ENCODE data around the gene ASB4. TPM values are rescaled to one million over a fixed set of nuclear protein-coding genes. Genes with fewer than 3 reads are reported as not detected.

ASB4 gene
- total RNA-seq, 1 experiment from 2014 or later = not detected

DNA sequence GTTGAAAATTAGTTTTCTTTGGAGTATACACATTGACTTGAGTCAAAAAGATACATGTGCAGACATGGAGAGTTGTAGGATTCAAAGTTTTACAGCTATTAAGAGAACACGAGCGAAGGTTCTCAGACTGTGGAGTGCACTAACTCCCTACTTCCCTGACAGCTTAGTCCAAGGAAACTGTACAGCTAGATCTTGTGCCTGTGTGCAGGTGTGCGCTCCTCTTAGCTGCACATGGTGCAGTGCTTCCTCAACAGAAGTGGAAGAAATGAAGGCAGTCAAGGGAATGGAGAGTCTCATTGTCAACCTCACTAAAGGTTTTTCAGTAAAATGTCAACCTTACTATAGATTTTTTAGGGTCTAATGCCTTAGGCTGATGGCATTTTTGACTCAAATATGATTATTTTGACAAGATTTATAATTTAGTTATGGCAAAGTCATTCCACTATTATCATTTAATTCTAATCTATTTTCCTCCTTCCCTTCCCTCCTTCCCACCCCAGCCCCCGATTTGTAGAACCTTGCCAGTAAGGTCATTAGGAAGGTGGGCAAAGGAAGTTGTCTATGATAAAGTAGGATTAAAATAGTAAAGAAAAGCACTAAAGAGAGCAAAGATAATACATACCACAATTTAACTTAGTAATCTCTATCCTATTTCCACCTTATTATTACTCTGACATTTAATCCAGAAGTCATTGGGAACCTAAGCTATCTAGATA, 97.0 kb downstream of the ASB4 start:
- intact Hi-C loops (cut with micrococcal nuclease; ENCODE audit: unreplicated experiment) = no loop called here
- TF ChIP-seq EZH2 (IDR thresholded peaks at IDR 0.05; ENCODE audit: low read depth) = no peak
- TF ChIP-seq, protein P1, sequence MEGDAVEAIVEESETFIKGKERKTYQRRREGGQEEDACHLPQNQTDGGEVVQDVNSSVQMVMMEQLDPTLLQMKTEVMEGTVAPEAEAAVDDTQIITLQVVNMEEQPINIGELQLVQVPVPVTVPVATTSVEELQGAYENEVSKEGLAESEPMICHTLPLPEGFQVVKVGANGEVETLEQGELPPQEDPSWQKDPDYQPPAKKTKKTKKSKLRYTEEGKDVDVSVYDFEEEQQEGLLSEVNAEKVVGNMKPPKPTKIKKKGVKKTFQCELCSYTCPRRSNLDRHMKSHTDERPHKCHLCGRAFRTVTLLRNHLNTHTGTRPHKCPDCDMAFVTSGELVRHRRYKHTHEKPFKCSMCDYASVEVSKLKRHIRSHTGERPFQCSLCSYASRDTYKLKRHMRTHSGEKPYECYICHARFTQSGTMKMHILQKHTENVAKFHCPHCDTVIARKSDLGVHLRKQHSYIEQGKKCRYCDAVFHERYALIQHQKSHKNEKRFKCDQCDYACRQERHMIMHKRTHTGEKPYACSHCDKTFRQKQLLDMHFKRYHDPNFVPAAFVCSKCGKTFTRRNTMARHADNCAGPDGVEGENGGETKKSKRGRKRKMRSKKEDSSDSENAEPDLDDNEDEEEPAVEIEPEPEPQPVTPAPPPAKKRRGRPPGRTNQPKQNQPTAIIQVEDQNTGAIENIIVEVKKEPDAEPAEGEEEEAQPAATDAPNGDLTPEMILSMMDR (conservative IDR thresholded peaks at IDR 0.05) = no peak
- Histone ChIP-seq H3F3A (ENCODE audit: insufficient read depth, low read depth) (no peaks in the 10 kb centered on the region), H3K4me3 (no peak overlapping the region), H3K27ac (no peak overlapping the region), H2AFZ (no peak overlapping the region), H3K27me3 (ENCODE audit: insufficient read depth, low read depth) (no peaks in the 10 kb centered on the region), H3K36me3 (ENCODE audit: low read depth) (0 out of 2 replicates have a peak, but pooled peaks cover 3% of the 10 kb centered on the region), H3K9me3 (ENCODE audit: insufficient read depth, low read depth) (no peaks in the 10 kb centered on the region), H3K4me2 (no peak overlapping the region), H3K4me1 (replicated peaks; ENCODE audit: insufficient read depth) (no peaks in the 10 kb centered on the region), H3K9me2 (ENCODE audit: insufficient read depth) (no peaks in the 10 kb centered on the region), H4K20me1 (ENCODE audit: insufficient read depth) (no peaks in the 10 kb centered on the region), H3K79me2 (ENCODE audit: low read depth) (no peaks in the 10 kb centered on the region)
- no TSS peak for BruUV-seq (replicated peaks)
- CTCF ChIA-PET = no interaction called here
- POLR2A ChIA-PET (ENCODE audit: unreplicated experiment) = interaction anchor here (0.5 kb wide), 1 partner anchor 792 kb away, joined by 3 read pairs; no protein-coding TSS in a partner anchor
- DNase-seq = no peak

DNA sequence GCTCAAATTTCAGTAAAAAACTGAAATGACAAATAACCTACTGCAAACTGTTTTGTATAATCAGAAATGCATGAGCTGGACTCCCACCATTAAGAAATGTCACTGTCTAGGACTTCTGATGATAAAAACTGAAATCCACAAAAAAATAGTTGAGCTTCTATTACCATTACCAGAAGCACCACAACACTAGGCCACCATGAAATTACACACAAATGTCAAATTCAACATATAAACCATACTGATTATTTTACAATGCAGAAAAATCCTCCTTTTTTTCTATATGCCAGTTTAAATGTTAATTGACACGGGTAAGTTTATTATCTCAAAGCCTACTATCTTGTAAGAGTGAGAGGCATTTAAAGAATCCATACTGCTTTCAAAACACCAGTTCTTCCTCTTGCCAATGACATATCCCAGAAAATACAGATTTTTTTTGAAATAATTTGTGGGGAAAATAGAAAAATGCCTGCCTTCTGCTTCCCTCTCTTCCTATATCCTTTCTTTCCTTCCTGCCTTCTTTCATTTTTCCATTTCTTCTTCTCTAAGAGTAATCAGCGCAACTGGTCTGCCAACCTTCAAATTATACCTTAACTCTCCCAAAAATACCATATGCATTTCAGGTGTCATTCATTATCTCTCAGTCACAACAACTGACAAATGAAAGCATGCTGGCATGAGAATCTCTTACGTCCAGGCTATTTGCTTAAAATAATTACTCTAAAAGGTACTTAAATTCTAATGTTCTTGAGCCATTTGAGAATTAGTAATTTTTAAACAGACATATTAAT, 98.3 kb downstream of the ASB4 start:
- H3K4me3 ChIP-seq = no peak overlapping the region
- H3K9me2 ChIP-seq (ENCODE audit: insufficient read depth) = no peaks in the 10 kb centered on the region
- H2AFZ ChIP-seq = no peak overlapping the region
- DNase-seq = no peak
- no peaks in the 10 kb centered on the region for H3K79me2 ChIP-seq (ENCODE audit: low read depth)
- no peaks in the 10 kb centered on the region for H4K20me1 ChIP-seq (ENCODE audit: insufficient read depth)
- TF ChIP-seq EZH2 (IDR thresholded peaks at IDR 0.05; ENCODE audit: low read depth) = no peak
- TF ChIP-seq, protein P1 (conservative IDR thresholded peaks at IDR 0.05) = no peak
- CTCF ChIA-PET = no interaction called here
- H3K27me3 ChIP-seq (ENCODE audit: insufficient read depth, low read depth) = no peaks in the 10 kb centered on the region
- H3K4me1 ChIP-seq (replicated peaks; ENCODE audit: insufficient read depth) = no peaks in the 10 kb centered on the region
- POLR2A ChIA-PET (ENCODE audit: unreplicated experiment) = no interaction called here
- 0 out of 2 replicates have a peak, but pooled peaks cover 3% of the 10 kb centered on the region for H3K36me3 ChIP-seq (ENCODE audit: low read depth)
- BruUV-seq (replicated peaks) = no TSS peak
- no peaks in the 10 kb centered on the region for H3K9me3 ChIP-seq (ENCODE audit: insufficient read depth, low read depth)
- H3K4me2 ChIP-seq = no peak overlapping the region
- H3K27ac ChIP-seq = no peak overlapping the region
- intact Hi-C loops (cut with micrococcal nuclease; ENCODE audit: unreplicated experiment) = no loop called here
- H3F3A ChIP-seq (ENCODE audit: insufficient read depth, low read depth) = no peaks in the 10 kb centered on the region

DNA sequence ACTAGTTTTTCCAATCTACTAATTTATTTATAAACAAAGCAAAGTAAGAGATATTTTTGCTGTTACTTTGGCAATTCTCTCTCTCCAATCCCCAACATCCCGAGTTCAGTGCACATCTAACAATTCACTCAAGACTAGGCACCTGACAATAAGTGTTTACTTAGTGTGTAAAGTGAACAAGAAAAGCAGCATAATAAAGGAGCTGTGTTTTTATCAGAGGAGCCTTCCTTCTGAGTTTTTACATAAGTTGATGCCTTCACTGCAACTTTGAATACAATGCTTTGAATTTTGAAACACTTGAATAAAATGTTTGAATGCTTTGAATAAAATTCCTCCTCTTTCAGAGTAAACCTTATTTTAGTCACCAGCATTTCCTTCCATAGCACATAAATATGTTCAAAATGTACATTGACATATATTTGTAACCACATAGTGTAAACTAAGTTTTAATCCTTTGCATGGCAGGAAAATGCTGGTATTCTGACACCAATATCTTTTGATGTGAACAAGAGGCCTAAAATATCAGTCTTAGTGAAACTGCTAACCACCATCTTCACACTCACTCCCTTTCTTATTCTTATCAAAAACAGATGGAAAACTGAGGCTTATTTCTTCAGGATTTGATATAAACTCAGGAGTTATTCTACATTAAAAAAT, 99.2 kb downstream of the ASB4 start:
- CTCF ChIA-PET = no interaction called here
- H3K79me2 ChIP-seq (ENCODE audit: low read depth) = no peaks in the 10 kb centered on the region
- no peak overlapping the region for H2AFZ ChIP-seq
- no peak for DNase-seq
- TF ChIP-seq, protein P1 (conservative IDR thresholded peaks at IDR 0.05) = no peak
- no peak for TF ChIP-seq EZH2 (IDR thresholded peaks at IDR 0.05; ENCODE audit: low read depth)
- no peaks in the 10 kb centered on the region for H3K9me2 ChIP-seq (ENCODE audit: insufficient read depth)
- peaks cover 9% of the 10 kb centered on the region; the same call in 1 of the 2 replicates for H3K36me3 ChIP-seq (ENCODE audit: low read depth)
- POLR2A ChIA-PET (ENCODE audit: unreplicated experiment) = interaction anchor here (0.6 kb wide), 1 partner anchor 93 kb away, joined by 6 read pairs; no protein-coding TSS in a partner anchor
- intact Hi-C loops (cut with micrococcal nuclease; ENCODE audit: unreplicated experiment) = no loop called here
- H4K20me1 ChIP-seq (ENCODE audit: insufficient read depth) = no peaks in the 10 kb centered on the region
- no peaks in the 10 kb centered on the region for H3F3A ChIP-seq (ENCODE audit: insufficient read depth, low read depth)
- H3K27ac ChIP-seq = no peak overlapping the region
- H3K4me3 ChIP-seq = no peak overlapping the region
- no TSS peak for BruUV-seq (replicated peaks)
- H3K4me2 ChIP-seq = no peak overlapping the region
- no peaks in the 10 kb centered on the region for H3K4me1 ChIP-seq (replicated peaks; ENCODE audit: insufficient read depth)
- H3K9me3 ChIP-seq (ENCODE audit: insufficient read depth, low read depth) = no peaks in the 10 kb centered on the region
- no peaks in the 10 kb centered on the region for H3K27me3 ChIP-seq (ENCODE audit: insufficient read depth, low read depth)
